DND-41 (cell line): Measurements from ENCODE around the gene ALKAL2.

Source experiments
- CTCF ChIP-seq: IDR thresholded peaks from 2 replicates; pipeline ENCODE4 v1.5.1; 2012; ENCODE audit warnings: borderline replicate concordance, low read length, moderate library complexity, mild to moderate bottlenecking; ENCODE audit not compliant: poor library complexity, severe bottlenecking; ENCODE audit errors: extremely low read depth
- EZH2 ChIP-seq: IDR thresholded peaks from 3 replicates; pipeline ENCODE4 v1.6.1; 2012; ENCODE audit warnings: borderline replicate concordance, low read depth, mild to moderate bottlenecking, moderate library complexity, low read length, inconsistent platforms; ENCODE audit not compliant: severe bottlenecking

DNA sequence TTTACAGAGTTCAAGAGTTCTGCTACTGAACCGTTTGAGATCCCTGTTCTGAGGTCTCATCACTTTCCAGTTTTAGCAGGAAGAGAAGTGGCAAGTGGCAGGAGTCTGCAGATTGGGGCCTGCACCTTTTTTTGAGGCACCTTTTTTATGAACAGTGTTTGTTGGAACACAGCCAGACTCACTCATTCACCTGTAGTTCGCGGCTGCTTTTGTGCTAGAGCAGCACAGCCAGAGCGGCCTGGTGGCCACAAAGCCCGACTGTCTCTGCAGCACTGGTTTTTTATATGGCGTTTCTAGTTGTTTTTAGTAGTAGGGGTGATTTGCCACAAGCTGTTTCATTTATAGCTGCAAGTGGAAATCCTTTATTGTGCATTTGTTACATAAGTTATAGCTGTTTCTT, 14.6 kb downstream of the ALKAL2 start:
- TF ChIP-seq CTCF = no peak
- TF ChIP-seq EZH2 = no peak
